ENCODE data around the gene DIP2B. TPM values are rescaled to one million over a fixed set of nuclear protein-coding genes. Genes with fewer than 3 reads are reported as not detected.

DIP2B gene
- total RNA-seq, 1 donor from 2014 or later: 30.2 TPM

DNA sequence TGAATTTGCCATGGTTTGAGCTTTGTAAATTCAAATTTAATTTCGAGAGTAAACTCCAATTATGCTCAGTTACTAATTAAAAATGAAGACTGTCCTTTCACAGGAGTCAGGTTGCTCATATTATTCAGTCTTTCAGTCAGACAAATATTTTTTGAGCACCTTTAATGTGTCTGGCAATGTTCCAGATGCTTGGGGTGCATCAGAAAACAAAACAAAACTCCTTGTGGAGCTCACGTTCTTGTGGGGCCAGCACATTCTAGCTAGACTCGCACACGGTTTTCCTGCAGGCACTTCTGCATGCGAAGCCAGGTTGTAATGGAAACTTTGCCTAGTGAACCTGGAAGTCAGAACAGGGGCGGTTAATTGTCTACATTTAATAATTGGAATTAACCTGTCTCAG is 195.2 kb downstream of the DIP2B start:
- Mint-ChIP-seq H3K27ac (no peak overlapping the region), H3K9me3 (ENCODE audit: low read depth) (no peaks in the 10 kb centered on the region)

DNA sequence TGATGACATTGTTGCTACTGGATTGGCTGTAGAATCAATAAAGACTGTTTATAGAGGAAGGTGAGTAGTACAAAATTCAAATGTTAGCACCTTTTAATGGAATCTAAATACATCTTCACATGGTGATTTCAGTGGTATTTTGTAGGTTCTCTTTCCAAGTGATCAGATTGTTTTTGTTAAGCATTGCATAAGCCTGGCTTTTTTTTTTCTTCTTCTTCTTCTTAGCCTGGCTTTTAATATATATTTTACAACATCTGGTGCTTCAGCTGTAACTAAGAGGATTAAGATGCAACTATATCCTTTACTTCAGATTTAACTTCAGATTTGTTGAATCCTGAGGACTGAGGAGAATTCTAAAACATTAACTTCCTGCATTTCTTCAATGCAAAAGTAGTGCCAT is 201.8 kb downstream of the DIP2B start:
- Mint-ChIP-seq H3K4me3 (ENCODE audit: low read depth) (no peak overlapping the region), H3K27me3 (no peaks in the 10 kb centered on the region), H3K4me1 (ENCODE audit: low read depth) (no peaks in the 10 kb centered on the region), H3K9me3 (ENCODE audit: low read depth) (no peaks in the 10 kb centered on the region), H3K27ac (no peak overlapping the region), H3K36me3 (ENCODE audit: insufficient read depth) (peaks cover 14% of the 10 kb centered on the region)
- TF ChIP-seq, protein P1, sequence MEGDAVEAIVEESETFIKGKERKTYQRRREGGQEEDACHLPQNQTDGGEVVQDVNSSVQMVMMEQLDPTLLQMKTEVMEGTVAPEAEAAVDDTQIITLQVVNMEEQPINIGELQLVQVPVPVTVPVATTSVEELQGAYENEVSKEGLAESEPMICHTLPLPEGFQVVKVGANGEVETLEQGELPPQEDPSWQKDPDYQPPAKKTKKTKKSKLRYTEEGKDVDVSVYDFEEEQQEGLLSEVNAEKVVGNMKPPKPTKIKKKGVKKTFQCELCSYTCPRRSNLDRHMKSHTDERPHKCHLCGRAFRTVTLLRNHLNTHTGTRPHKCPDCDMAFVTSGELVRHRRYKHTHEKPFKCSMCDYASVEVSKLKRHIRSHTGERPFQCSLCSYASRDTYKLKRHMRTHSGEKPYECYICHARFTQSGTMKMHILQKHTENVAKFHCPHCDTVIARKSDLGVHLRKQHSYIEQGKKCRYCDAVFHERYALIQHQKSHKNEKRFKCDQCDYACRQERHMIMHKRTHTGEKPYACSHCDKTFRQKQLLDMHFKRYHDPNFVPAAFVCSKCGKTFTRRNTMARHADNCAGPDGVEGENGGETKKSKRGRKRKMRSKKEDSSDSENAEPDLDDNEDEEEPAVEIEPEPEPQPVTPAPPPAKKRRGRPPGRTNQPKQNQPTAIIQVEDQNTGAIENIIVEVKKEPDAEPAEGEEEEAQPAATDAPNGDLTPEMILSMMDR (IDR thresholded peaks at IDR 0.05; ENCODE audit: unreplicated experiment): no peak
- no peak for DNase-seq (ENCODE audit: low spot score, unreplicated experiment)

More for the DNA sequence above, 195.2 kb downstream of the DIP2B start:
- no peak overlapping the region for H3K4me3 Mint-ChIP-seq (ENCODE audit: low read depth)
- no peaks in the 10 kb centered on the region for H3K27me3 Mint-ChIP-seq
- H3K36me3 Mint-ChIP-seq (ENCODE audit: insufficient read depth): peaks cover 23% of the 10 kb centered on the region
- TF ChIP-seq, protein P1 (IDR thresholded peaks at IDR 0.05; ENCODE audit: unreplicated experiment): no peak
- no peak for DNase-seq (ENCODE audit: low spot score, unreplicated experiment)
- no peaks in the 10 kb centered on the region for H3K4me1 Mint-ChIP-seq (ENCODE audit: low read depth)

DNA sequence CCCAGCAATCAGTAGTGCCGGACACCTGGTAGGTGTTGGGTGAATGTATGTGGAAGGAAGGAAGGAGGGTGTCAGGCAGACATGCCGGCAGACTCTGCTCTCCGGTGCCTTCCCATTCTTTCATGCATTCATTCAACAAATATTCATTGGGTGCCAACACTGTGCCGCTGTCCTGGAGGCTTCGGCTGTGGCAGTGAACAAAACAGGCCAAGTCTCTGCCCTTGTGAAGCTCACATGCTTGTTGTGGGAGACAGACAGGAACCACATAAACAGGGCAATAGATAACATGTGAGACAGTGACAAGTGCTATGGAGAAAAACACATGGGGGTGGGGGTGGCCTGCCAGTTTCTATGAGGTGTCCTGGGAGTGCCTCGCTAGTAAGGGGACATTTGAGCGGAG is 202.6 kb downstream of the DIP2B start:
- H3K36me3 Mint-ChIP-seq (ENCODE audit: insufficient read depth): peaks cover 15% of the 10 kb centered on the region
- H3K4me3 Mint-ChIP-seq (ENCODE audit: low read depth): no peak overlapping the region
- DNase-seq (ENCODE audit: low spot score, unreplicated experiment): no peak
- TF ChIP-seq, protein P1 (IDR thresholded peaks at IDR 0.05; ENCODE audit: unreplicated experiment): no peak
- H3K9me3 Mint-ChIP-seq (ENCODE audit: low read depth): no peaks in the 10 kb centered on the region
- H3K27ac Mint-ChIP-seq: no peak overlapping the region
- no peaks in the 10 kb centered on the region for H3K4me1 Mint-ChIP-seq (ENCODE audit: low read depth)
- no peaks in the 10 kb centered on the region for H3K27me3 Mint-ChIP-seq

GRCh38 chr12:50708631-50709030 is 203.8 kb downstream of the DIP2B start:
- Mint-ChIP-seq H3K36me3 (ENCODE audit: insufficient read depth) (peaks cover 15% of the 10 kb centered on the region), H3K27ac (no peak overlapping the region), H3K27me3 (no peaks in the 10 kb centered on the region), H3K4me3 (ENCODE audit: low read depth) (no peak overlapping the region), H3K9me3 (ENCODE audit: low read depth) (no peaks in the 10 kb centered on the region), H3K4me1 (ENCODE audit: low read depth) (no peaks in the 10 kb centered on the region)
- TF ChIP-seq, protein P1 (IDR thresholded peaks at IDR 0.05; ENCODE audit: unreplicated experiment): no peak
- no peak for DNase-seq (ENCODE audit: low spot score, unreplicated experiment)

DNA sequence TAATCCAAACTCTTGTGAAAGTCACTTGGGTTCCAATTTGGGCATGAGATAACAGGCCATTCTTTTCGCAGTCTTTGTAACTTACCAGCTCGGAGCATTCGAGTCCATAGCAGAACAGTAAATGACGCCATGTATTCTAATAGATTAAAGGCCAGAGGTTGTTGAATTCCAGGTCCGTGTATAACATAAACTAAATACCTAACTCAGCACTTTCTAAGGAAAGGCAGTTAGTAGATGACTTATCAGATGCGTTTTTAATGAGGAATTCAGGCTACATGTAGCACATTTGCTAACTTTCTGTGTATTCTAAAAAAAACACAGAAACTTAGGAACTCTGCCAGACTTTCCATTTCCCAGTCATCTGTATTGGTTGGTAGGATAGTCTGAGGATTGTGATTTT is 206.3 kb downstream of the DIP2B start:
- H3K4me1 Mint-ChIP-seq (ENCODE audit: low read depth): no peaks in the 10 kb centered on the region

More for the DNA sequence above, 206.3 kb downstream of the DIP2B start:
- H3K36me3 Mint-ChIP-seq (ENCODE audit: insufficient read depth): peaks cover 10% of the 10 kb centered on the region
- H3K9me3 Mint-ChIP-seq (ENCODE audit: low read depth): no peaks in the 10 kb centered on the region
- H3K27ac Mint-ChIP-seq: no peak overlapping the region
- no peak overlapping the region for H3K4me3 Mint-ChIP-seq (ENCODE audit: low read depth)
- H3K27me3 Mint-ChIP-seq: no peaks in the 10 kb centered on the region
- TF ChIP-seq, protein P1 (IDR thresholded peaks at IDR 0.05; ENCODE audit: unreplicated experiment): no peak
- no peak for DNase-seq (ENCODE audit: low spot score, unreplicated experiment)

Data from progenitor cell of endocrine pancreas (in vitro differentiated cells).